OCI-M2 (cell line): Measurements from ENCODE around the gene TSKU.
"Not testable (repeated sequence)": the region's sequence is repeated elsewhere in the genome, so short reads cannot be mapped to it uniquely, and the experiment has no call there.

ENCODE experiments used
- DNase-seq: peaks from one replicate; lab custom pipeline; 2025; ENCODE audit not compliant: unreplicated experiment; lab: John Stamatoyannopoulos, UW

TSKU gene

GRCh38 chr11:76823481-76824028 is 40.4 kb downstream of the TSKU start:
- DNase-seq: no peak

GRCh38 chr11:76824083-76824939 is 41.2 kb downstream of the TSKU start:
- DNase-seq: no peak

GRCh38 chr11:76824980-76825725 is 42.0 kb downstream of the TSKU start:
- no peak for DNase-seq

GRCh38 chr11:76825726-76826396 is 42.7 kb downstream of the TSKU start:
- no peak for DNase-seq

DNA sequence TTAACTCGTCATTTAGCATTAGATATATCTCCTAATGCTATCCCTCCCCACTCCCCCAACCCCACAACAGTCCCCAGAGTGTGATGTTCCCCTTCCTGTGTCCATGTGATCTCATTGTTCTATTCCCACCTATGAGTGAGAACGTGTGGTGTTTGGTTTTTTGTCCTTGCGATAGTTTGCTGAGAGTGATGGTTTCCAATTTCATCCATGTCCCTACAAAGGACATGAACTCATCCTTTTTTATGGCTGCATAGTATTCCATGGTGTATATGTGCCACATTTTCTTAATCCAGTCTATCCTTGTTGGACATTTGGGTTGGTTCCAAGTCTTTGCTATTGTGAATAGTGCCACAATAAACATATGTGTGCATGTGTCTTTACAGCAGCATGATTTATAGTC is 43.4 kb downstream of the TSKU start:
- DNase-seq: not testable (repeated sequence)

DNA sequence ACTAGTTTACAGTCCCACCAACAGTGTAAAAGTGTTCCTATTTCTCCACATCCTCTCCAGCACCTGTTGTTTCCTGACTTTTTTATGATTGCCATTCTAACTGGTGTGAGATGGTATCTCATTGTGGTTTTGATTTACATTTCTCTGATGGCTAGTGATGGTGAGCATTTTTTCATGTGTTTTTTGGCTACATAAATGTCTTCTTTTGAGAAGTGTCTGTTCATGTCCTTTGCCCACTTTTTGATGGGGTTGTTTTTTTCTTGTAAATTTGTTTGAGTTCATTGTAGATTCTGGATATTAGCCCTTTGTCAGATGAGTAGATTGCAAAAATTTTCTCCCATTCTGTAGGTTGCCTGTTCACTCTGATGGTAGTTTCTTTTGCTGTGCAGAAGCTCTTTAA is 43.8 kb downstream of the TSKU start:
- DNase-seq: not testable (repeated sequence)

GRCh38 chr11:76830639-76831327 is 47.6 kb downstream of the TSKU start:
- no peak for DNase-seq

DNA sequence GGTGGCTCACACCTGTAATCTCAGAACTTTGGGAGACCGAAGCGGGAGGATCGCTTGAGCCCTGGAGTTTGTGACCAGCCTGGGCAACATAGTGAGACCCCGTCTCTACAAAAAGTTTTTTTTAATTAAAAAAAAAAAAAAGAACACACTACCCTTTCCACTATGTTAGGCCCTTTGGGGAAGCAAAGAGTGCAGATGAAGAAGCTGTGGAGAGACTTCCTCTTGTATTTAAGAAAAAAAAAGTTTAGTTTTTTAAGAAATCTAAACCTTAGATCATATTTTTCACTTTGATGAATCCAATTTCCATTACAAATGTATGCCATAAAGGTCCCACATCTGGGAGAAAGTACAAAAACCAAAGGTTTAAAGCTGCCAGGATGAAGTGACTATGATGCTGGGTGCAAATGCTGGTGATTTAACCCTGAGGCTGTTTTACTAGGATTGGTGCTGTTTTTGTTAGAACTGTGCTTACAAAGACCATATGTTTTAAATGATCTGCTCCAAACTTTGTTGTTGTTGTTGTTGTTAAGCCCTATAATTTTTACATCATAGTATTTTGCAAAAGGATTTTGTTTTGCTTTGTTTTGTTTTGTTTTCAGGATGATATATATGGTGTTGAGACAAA is 48.6 kb downstream of the TSKU start:
- no peak for DNase-seq

DNA sequence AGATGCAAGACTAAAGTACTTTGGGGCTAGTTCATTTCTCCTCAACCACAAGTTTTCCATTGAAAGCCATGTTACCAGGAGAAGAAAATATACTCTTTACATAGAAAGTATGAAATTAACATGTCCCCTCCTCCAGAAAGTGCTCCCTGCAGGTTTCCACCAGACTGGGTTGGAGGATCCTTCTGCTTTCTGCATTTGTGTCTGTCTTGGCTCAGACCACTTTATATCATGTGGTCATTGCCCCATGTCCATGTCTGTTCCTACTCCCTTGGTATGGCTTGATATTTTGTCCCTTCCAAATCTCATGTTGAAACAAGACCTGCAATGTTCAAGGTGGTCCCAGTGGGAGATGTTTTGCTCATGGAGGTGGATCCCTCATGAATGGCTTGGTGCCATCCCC is 49.2 kb downstream of the TSKU start:
- DNase-seq: no peak

- DNase-seq: no peak
Measured at GRCh38 chr11:76834151-76834550, 51.0 kb downstream of the TSKU start.

- no peak for DNase-seq
Measured at GRCh38 chr11:76835036-76835435, 51.9 kb downstream of the TSKU start.

GRCh38 chr11:76835928-76836612 is 52.9 kb downstream of the TSKU start:
- DNase-seq: no peak

- DNase-seq: no peak
Measured at GRCh38 chr11:76836613-76837291, 53.6 kb downstream of the TSKU start.

DNA sequence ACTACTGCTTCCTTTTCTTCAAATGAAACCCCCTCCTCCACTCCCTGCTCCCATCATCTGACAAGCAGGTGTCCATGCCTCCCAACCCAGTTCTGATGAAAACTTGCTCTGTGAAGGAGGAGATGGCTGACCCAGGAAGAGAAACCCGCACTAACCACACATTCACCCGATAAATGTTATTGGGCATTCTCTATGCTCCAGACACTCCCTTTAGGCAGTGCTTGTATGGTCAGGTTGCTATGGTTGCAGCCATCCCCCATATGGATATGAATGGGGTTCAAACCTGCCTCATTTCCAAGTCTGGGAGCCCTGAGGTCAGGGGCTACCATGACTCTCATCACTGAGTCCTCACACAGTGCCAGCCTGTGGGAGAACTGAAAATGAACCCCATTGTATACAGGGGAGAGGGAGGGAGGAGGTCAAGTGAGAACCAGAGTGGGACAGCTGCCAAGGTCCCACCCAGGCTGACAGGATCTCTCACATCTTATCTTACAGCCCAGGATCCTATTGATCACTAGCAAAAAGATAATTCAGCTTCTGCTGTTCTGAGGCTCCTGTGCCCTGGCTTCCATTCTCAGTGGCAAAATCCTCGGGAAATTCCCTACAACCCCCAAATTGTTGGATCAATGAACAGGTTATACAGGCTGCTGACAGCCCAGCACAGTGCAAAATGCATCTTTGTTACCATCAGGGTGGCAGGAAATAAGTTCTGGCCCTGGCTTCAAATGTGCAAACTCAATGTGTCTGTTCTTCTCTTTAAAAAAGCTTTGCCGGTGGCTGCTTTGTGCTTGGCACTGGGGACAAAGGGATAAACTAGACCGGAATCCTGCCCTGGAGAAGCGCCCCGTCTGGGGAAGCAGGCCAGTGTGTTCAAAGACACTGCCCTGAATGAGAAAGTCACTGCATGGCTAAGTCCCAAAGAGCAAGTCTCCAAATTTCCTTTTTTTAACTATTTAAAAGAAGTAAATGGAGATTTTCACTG is 54.8 kb downstream of the TSKU start:
- no peak for DNase-seq

DNA sequence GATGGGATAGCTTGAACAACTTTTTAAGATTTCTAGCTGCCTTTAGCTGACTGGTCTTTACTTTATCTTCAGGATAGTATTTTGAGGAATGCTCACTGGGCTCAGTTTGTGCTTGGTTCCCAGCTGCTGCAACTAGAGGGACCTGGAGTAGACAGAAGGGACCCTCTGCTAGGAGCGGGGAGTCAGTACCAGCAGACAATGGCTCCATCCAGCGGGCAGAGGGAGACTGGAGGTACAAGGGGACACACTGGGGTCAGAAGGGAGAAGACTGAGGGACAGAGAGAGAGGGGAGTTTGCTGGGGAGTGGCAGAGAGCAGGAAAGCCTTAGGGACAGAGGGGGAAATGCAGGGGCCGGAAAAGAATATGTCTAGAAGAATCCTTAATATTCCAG is 55.5 kb downstream of the TSKU start:
- DNase-seq: no peak

- no peak for DNase-seq
Measured at GRCh38 chr11:76839311-76839710, 56.2 kb downstream of the TSKU start.

- DNase-seq: no peak
Measured at GRCh38 chr11:76841923-76842452, 58.8 kb downstream of the TSKU start.

DNA sequence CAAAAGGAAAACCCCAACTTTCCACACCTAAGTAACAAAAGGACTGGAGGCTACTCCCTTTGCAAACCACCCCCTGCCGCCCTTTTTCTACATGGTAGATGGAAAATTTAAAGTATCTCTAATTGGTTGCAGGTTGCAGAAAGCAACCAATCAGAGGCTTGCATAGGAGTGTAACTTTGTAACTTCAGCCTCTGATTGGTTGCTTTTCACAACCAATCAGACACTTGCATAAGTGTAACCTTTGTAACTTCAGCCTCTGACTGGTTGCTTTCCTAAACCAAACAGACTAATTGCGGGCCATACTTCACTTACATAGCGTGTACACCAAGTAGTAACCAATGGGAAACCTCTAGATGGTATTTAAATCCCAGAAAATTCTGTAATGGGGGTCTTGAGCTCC is 60.8 kb downstream of the TSKU start:
- no peak for DNase-seq
